Activated T-cell treated with anti-CD3 and anti-CD28 coated beads, Interleukin-2, amount 50 U/mL, for 48 hours (primary cell): ENCODE data around the gene TRIM49.
"Not testable (repeated sequence)": the region's sequence is repeated elsewhere in the genome, so short reads cannot be mapped to it uniquely, and the experiment has no call there.

Experiments used
- DNase-seq, 2 experiments: peaks; one replicate each; pipeline ENCODE4 v3.0.0-alpha.2; 2020

Gene TRIM49, protein sequence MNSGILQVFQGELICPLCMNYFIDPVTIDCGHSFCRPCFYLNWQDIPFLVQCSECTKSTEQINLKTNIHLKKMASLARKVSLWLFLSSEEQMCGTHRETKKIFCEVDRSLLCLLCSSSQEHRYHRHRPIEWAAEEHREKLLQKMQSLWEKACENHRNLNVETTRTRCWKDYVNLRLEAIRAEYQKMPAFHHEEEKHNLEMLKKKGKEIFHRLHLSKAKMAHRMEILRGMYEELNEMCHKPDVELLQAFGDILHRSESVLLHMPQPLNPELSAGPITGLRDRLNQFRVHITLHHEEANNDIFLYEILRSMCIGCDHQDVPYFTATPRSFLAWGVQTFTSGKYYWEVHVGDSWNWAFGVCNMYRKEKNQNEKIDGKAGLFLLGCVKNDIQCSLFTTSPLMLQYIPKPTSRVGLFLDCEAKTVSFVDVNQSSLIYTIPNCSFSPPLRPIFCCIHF

GRCh38 chr11:89808475-89808874, at the start of gene TRIM49:
Gene TRIM49, minus strand, starts transcription at chr11:89808575. Its CDS starts 4,106 bp downstream, at chr11:89804469.
- not testable (repeated sequence) for DNase-seq

DNA sequence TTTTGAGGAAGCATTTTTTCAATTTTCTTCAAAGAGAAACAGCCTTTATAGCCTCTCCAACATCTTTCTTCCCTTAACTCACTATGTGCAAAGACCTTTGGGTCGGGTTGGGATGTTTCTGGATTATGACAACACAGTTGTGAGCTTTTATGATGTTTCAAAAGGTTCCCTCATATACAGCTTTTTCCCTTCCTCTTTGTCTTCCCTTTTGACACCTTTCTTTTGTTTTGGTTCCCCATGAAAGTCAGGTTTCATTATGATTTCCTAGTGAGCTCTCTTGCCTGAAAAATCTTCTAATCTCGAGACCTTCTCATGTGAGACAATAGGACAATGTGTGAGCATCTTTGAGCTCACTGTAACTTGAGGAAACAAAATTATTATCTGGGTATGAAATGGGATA, 18.3 kb upstream of the TRIM49 start:
- not testable (repeated sequence) for DNase-seq

DNA sequence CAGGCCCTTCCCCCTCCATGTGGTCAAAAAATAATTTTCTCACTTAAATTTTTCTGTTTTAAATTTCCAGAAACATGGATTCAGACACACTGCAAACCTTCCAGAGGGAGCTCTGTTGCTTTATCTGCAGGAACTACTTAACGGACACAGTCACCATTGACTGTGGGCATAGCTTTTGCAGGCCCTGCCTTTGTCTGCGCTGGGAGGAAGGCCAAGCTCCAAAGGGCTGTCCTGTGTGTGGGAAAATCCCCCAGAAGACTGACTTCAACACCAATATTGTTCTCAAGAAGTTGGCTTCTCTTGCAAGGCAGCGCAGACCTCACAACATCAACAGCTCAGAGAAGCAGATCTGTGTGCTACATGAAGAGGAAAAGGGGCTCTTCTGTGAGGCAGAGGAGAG, 11.6 kb upstream of the TRIM49 start:
- DNase-seq = not testable (repeated sequence)

GRCh38 chr11:89813535-89813934, 5.2 kb upstream of the TRIM49 start:
- DNase-seq = not testable (repeated sequence)

- not testable (repeated sequence) for DNase-seq
Measured at GRCh38 chr11:89787506-89788063, 20.8 kb downstream of the TRIM49 start.

DNA sequence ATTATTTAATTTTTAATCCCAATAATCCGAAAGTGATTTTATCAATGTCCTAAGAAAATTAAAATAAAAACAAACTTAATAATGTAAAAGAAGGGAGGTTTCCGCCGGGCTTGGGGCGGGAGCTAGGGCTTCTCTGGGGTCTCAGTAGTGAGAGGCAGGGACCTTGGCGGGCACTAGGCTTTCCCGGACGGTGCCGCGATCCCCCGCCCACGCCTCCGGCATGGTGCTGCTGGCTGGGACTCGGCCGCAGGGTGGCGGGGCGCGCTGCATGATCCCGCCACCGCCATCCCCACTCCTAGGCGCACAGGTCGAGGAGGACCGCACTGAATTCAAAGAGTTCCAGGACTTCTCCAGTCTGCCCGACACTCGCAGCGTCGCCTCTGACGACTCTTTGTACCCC, 22.6 kb downstream of the TRIM49 start:
- DNase-seq = not testable (repeated sequence)

GRCh38 chr11:89750822-89751221, 57.6 kb downstream of the TRIM49 start:
- not testable (repeated sequence) for DNase-seq
